SU-DHL-6 (cell line): ENCODE measurements around the gene EFEMP1.
"Not testable (repeated sequence)": the region's sequence is repeated elsewhere in the genome, so short reads cannot be mapped to it uniquely, and the experiment has no call there.

ENCODE experiments used
- H2AFZ ChIP-seq: fragments of 200-600 bp; sonication (generic); 2 replicates; pipeline ENCODE4 v1.6.1; 2014; ENCODE audit warnings: low read depth, mild to moderate bottlenecking, moderate library complexity, mixed read lengths, antibody characterized with exemption, low read length; ENCODE audit not compliant: severe bottlenecking
- H3F3A ChIP-seq: fragments of 200-600 bp; shearing (Covaris generic); 2 replicates; pipeline ENCODE4 v1.6.0; 2016; ENCODE audit warnings: antibody characterized with exemption, mild to moderate bottlenecking; ENCODE audit not compliant: insufficient read depth
- H3K27ac ChIP-seq: fragments of 200-600 bp; sonication (generic); 2 replicates; pipeline ENCODE4 v1.5.1; 2016; ENCODE audit warnings: low read depth, mild to moderate bottlenecking, low read length, moderate library complexity, mixed read lengths
- H3K27me3 ChIP-seq: fragments of 200-600 bp; sonication (generic), shearing (Covaris generic); 2 replicates; pipeline ENCODE4 v1.6.0; 2014; ENCODE audit warnings: mild to moderate bottlenecking, low read length
- H3K36me3 ChIP-seq: fragments of 200-600 bp; sonication (generic); 2 replicates; pipeline ENCODE4 v1.6.1; 2014; ENCODE audit warnings: mild to moderate bottlenecking, low read length, mixed read lengths
- H3K4me2 ChIP-seq: fragments of 300-600, 200-600 bp; shearing (Covaris generic), sonication (generic); 2 replicates; pipeline ENCODE4 v1.6.0; 2014; ENCODE audit warnings: low read length, low read depth, mild to moderate bottlenecking; ENCODE audit not compliant: poor library complexity, severe bottlenecking
- H3K4me3 ChIP-seq: fragments of 200-600 bp; sonication (generic); 2 replicates; pipeline ENCODE4 v1.5.1; 2014; ENCODE audit warnings: antibody characterized with exemption, low read length, mild to moderate bottlenecking, mixed read lengths; ENCODE audit not compliant: insufficient read depth, poor library complexity, severe bottlenecking
- H3K79me2 ChIP-seq: fragments of 200-600 bp; sonication (generic); 2 replicates; pipeline ENCODE4 v1.6.1; 2014; ENCODE audit warnings: mild to moderate bottlenecking, low read length, moderate library complexity; ENCODE audit not compliant: insufficient read depth
- H3K9ac ChIP-seq: fragments of 200-600 bp; sonication (generic); 2 replicates; pipeline ENCODE4 v1.7.0; 2014; ENCODE audit warnings: mild to moderate bottlenecking, low read length
- H3K9me2 ChIP-seq: fragments of 200-600 bp; sonication (generic); replicated peaks from 2 replicates; pipeline ENCODE4 v1.6.1; 2014; ENCODE audit warnings: low read length; ENCODE audit not compliant: insufficient read depth
- H3K9me3 ChIP-seq: fragments of 200-600 bp; sonication (generic); 2 replicates; pipeline ENCODE4 v1.6.1; 2014; ENCODE audit warnings: low read length, mixed read lengths; ENCODE audit not compliant: insufficient read depth
- H4K20me1 ChIP-seq: fragments of 200-600 bp; sonication (generic); 2 replicates; pipeline ENCODE4 v1.6.1; 2014; ENCODE audit warnings: low read depth, mild to moderate bottlenecking, antibody characterized with exemption, low read length, moderate library complexity, mixed read lengths
- CTCF ChIP-seq: fragments of 200-600 bp; sonication (generic); IDR thresholded peaks from one replicate; pipeline ENCODE4 v1.5.1; 2017; ENCODE audit warnings: antibody characterized with exemption, mild to moderate bottlenecking, low read length, moderate library complexity; ENCODE audit not compliant: insufficient read depth, poor library complexity, severe bottlenecking
- EZH2phosphoT487 ChIP-seq: fragments of 200-600 bp; sonication (generic), shearing (Covaris generic); conservative IDR thresholded peaks from 2 replicates; pipeline ENCODE4 v1.6.1; 2018; ENCODE audit warnings: mild to moderate bottlenecking, antibody characterized with exemption, low read length, moderate library complexity, mixed read lengths

The EFEMP1 gene

GRCh38 chr2:55839182-55839819 is 84.3 kb downstream of the EFEMP1 start:
- Histone ChIP-seq H3K27me3 (no peaks in the 10 kb centered on the region), H3K4me2 (no peak overlapping the region), H3K36me3 (no peaks in the 10 kb centered on the region), H4K20me1 (no peaks in the 10 kb centered on the region), H3K27ac (no peak overlapping the region), H3K9me2 (no peaks in the 10 kb centered on the region), H3K79me2 (no peaks in the 10 kb centered on the region), H3F3A (no peaks in the 10 kb centered on the region), H3K9ac (no peak overlapping the region), H2AFZ (no peak overlapping the region), H3K4me3 (no peak overlapping the region), H3K9me3 (no peaks in the 10 kb centered on the region)
- TF ChIP-seq EZH2phosphoT487 (no peak), CTCF (no peak)

- no peak for TF ChIP-seq EZH2phosphoT487
- TF ChIP-seq CTCF = no peak
- Histone ChIP-seq H3K9me3 (no peaks in the 10 kb centered on the region), H3K9me2 (no peaks in the 10 kb centered on the region), H3K27ac (no peak overlapping the region), H3K4me2 (no peak overlapping the region), H3K79me2 (no peaks in the 10 kb centered on the region), H4K20me1 (no peaks in the 10 kb centered on the region), H3K36me3 (no peaks in the 10 kb centered on the region), H2AFZ (no peak overlapping the region), H3K9ac (no peak overlapping the region), H3K27me3 (no peaks in the 10 kb centered on the region), H3F3A (no peaks in the 10 kb centered on the region), H3K4me3 (no peak overlapping the region)
Observed at GRCh38 chr2:55838653-55839052, 84.9 kb downstream of the EFEMP1 start.

- H3K27ac ChIP-seq, H3F3A ChIP-seq, H3K9me3 ChIP-seq, H3K4me2 ChIP-seq, H3K4me3 ChIP-seq, H4K20me1 ChIP-seq, H2AFZ ChIP-seq, H3K9me2 ChIP-seq, H3K36me3 ChIP-seq, H3K79me2 ChIP-seq, H3K27me3 ChIP-seq, H3K9ac ChIP-seq: not testable (repeated sequence)
Observed at GRCh38 chr2:55838117-55838516, 85.5 kb downstream of the EFEMP1 start.

GRCh38 chr2:55837073-55837472 is 86.5 kb downstream of the EFEMP1 start:
- Histone ChIP-seq H3K27me3 (no peaks in the 10 kb centered on the region), H3K9me2 (no peaks in the 10 kb centered on the region), H3K79me2 (no peaks in the 10 kb centered on the region), H3K27ac (no peak overlapping the region), H3K36me3 (no peaks in the 10 kb centered on the region), H3K9me3 (no peaks in the 10 kb centered on the region), H3F3A (no peaks in the 10 kb centered on the region), H3K9ac (no peak overlapping the region), H4K20me1 (no peaks in the 10 kb centered on the region), H3K4me2 (no peak overlapping the region), H2AFZ (no peak overlapping the region), H3K4me3 (no peak overlapping the region)
- no peak for TF ChIP-seq EZH2phosphoT487
- no peak for TF ChIP-seq CTCF

GRCh38 chr2:55831671-55832410 is 91.7 kb downstream of the EFEMP1 start:
- H2AFZ ChIP-seq, H3K27ac ChIP-seq: not testable (repeated sequence)

More at GRCh38 chr2:55831671-55832410, 91.7 kb downstream of the EFEMP1 start:
- H3K4me2 ChIP-seq, H4K20me1 ChIP-seq, H3K9me3 ChIP-seq, H3F3A ChIP-seq, H3K9me2 ChIP-seq, H3K36me3 ChIP-seq, H3K27me3 ChIP-seq, H3K79me2 ChIP-seq, H3K4me3 ChIP-seq, H3K9ac ChIP-seq: not testable (repeated sequence)
